ENCODE measurements around the gene ZNF322.

GRCh38 chr6:26597821-26598220 is 61.7 kb downstream of the ZNF322 start:
- TF ChIP-seq CTCF (IDR thresholded peaks at IDR 0.05) (no peak), POLR2A (IDR thresholded peaks at IDR 0.05) (no peak)
